HCT116 (cell line): ENCODE data around the gene ARHGEF11. TPM values are rescaled to one million over a fixed set of nuclear protein-coding genes. Genes with fewer than 3 reads are reported as not detected.

Experiments
- ATAC-seq: fragments of 200-7000 bp; cut with Tn5 transposase; 2 replicates; pipeline ENCODE4 v1.9.1; 2020; ENCODE audit warnings: mild to moderate bottlenecking, moderate library complexity
- BruUV-seq: library from RNA; stranded (reverse); fragments of 400-500 nt; replicated peaks from 2 replicates; lab custom pipeline; 2021; lab: Mats Ljungman, UMichigan
- CTCF ChIA-PET: fragments of 300-600 bp; sonication (Branson Sonifier 250); formaldehyde crosslinking; loops from one replicate; lab custom pipeline; 2021; ENCODE audit warnings: antibody characterized with exemption; lab: Charles Lee
- POLR2A ChIA-PET: fragments of 300-600, 350-600 bp; sonication (Branson Sonifier 250); formaldehyde crosslinking; loops from one replicate; lab custom pipeline; 2021; ENCODE audit warnings: antibody characterized with exemption; lab: Charles Lee
- RAD21 ChIA-PET, 2 experiments: fragments of 300-600 bp; sonication (Branson Sonifier 250); formaldehyde crosslinking; loops; one replicate each; lab custom pipeline; 2023; ENCODE audit warnings: low total read pairs in 2 of 2; ENCODE audit not compliant: uncharacterized antibody in 2 of 2, unreplicated experiment in 2 of 2, low non-redundant PET in 1 of 2; lab: Charles Lee
- DNase-seq: peaks from one replicate; pipeline ENCODE4 v3.0.0-alpha.2; 2010; ENCODE audit warnings: low read depth, low spot score
- H2AFZ ChIP-seq: fragments of 200-600 bp; shearing (Covaris generic), sonication (generic); 2 replicates; pipeline ENCODE4 v1.6.1; 2017; ENCODE audit warnings: low read depth, mixed run types, mixed read lengths, antibody characterized with exemption, low read length; ENCODE audit not compliant: poor library complexity, severe bottlenecking
- H3K27ac ChIP-seq: 2 replicates; pipeline ENCODE4 v1.5.1; 2012; ENCODE audit warnings: low read depth, low read length
- H3K27me3 ChIP-seq: fragments of 200-600 bp; sonication (generic); 2 replicates; pipeline ENCODE4 v1.6.1; 2016; ENCODE audit warnings: mixed run types, low read length, mixed read lengths; ENCODE audit not compliant: insufficient read depth
- H3K36me3 ChIP-seq, 2 experiments: fragments of 200-500 bp in 1 of 2; fragments of 200-600 bp in 1 of 2; sonication (Bioruptor generic) in 1 of 2; sonication (generic) in 1 of 2; 2 replicates each; pipeline versions ENCODE4 v1.5.1 to v1.6.1; 2014 to 2016; ENCODE audit warnings: low read length in 2 of 2, inconsistent platforms in 1 of 2, mixed read lengths in 1 of 2, mixed run types in 1 of 2; ENCODE audit not compliant: insufficient read depth in 2 of 2, control insufficient read depth in 1 of 2
- H3K4me1 ChIP-seq, 2 experiments: fragments of 200-600 bp in 1 of 2; sonication (generic) in 1 of 2; 2 replicates each; pipeline versions ENCODE4 v1.5.1 to v1.6.1; 2012 to 2017; ENCODE audit warnings: low read length in 2 of 2, inconsistent platforms in 1 of 2, mild to moderate bottlenecking in 1 of 2, mixed read lengths in 1 of 2, mixed run types in 1 of 2, moderate library complexity in 1 of 2; ENCODE audit not compliant: insufficient read depth in 2 of 2, control insufficient read depth in 1 of 2
- H3K4me2 ChIP-seq: fragments of 200-600 bp; sonication (generic); 2 replicates; pipeline ENCODE4 v1.6.1; 2017; ENCODE audit warnings: mixed run types, low read length, mixed read lengths
- H3K4me3 ChIP-seq, 2 experiments: fragments of 200-600 bp in 1 of 2; sonication (generic) in 1 of 2; replicated peaks in 1 of 2; 2 replicates each; pipeline ENCODE4 v1.5.1; 2011 to 2016; ENCODE audit warnings: low read length in 2 of 2, control low read depth in 1 of 2, low read depth in 1 of 2, mild to moderate bottlenecking in 1 of 2, mixed read lengths in 1 of 2, mixed run types in 1 of 2
- H3K79me2 ChIP-seq: fragments of 200-600 bp; sonication (generic); 2 replicates; pipeline ENCODE4 v1.6.1; 2017; ENCODE audit warnings: mild to moderate bottlenecking, mixed run types, low read length, moderate library complexity, mixed read lengths; ENCODE audit not compliant: insufficient read depth
- H3K9ac ChIP-seq: fragments of 200-600 bp; sonication (generic); 2 replicates; pipeline ENCODE4 v1.6.1; 2016; ENCODE audit warnings: low read length, mixed read lengths
- H3K9me2 ChIP-seq: fragments of 200-600 bp; sonication (generic), shearing (Covaris generic); 2 replicates; pipeline ENCODE4 v1.6.1; 2017; ENCODE audit warnings: mixed run types, mild to moderate bottlenecking, moderate library complexity; ENCODE audit not compliant: insufficient read depth
- H3K9me3 ChIP-seq, 2 experiments: fragments of 200-500 bp in 1 of 2; fragments of 200-600 bp in 1 of 2; sonication (Bioruptor generic) in 1 of 2; sonication (generic) in 1 of 2; 2 replicates each; pipeline ENCODE4 v1.6.1; 2014 to 2017; ENCODE audit warnings: low read length in 2 of 2, mixed read lengths in 2 of 2, inconsistent platforms in 1 of 2, low read depth in 1 of 2, mild to moderate bottlenecking in 1 of 2, mixed run types in 1 of 2, moderate library complexity in 1 of 2; ENCODE audit not compliant: control insufficient read depth in 1 of 2, insufficient read depth in 1 of 2
- H4K20me1 ChIP-seq: fragments of 200-600 bp; sonication (generic), shearing (Covaris generic); 2 replicates; pipeline ENCODE4 v1.6.1; 2017; ENCODE audit warnings: mixed run types, mild to moderate bottlenecking, moderate library complexity; ENCODE audit not compliant: insufficient read depth
- ATF3 ChIP-seq: IDR thresholded peaks from 2 replicates; pipeline ENCODE4 v1.6.1; 2012
- CBX3 ChIP-seq: IDR thresholded peaks from 2 replicates; pipeline ENCODE4 v1.6.1; 2012; ENCODE audit warnings: low read depth
- CEBPB ChIP-seq: IDR thresholded peaks from 2 replicates; pipeline ENCODE4 v1.6.1; 2012; ENCODE audit warnings: low read depth
- CTCF ChIP-seq, 3 experiments: fragments of 200-600 bp in 1 of 3; sonication (generic) in 1 of 3; IDR thresholded peaks in 2 of 3; conservative IDR thresholded peaks in 1 of 3; 2 replicates each; pipeline ENCODE4 v1.5.1; 2012 to 2017; ENCODE audit warnings: low read depth in 2 of 3, low read length in 2 of 3, antibody characterized with exemption in 1 of 3, borderline replicate concordance in 1 of 3, control low read depth in 1 of 3, mild to moderate bottlenecking in 1 of 3, mixed read lengths in 1 of 3, mixed run types in 1 of 3, moderate library complexity in 1 of 3; ENCODE audit not compliant: insufficient read depth in 1 of 3
- ELF1 ChIP-seq: IDR thresholded peaks from 2 replicates; pipeline ENCODE4 v1.6.1; 2012; ENCODE audit warnings: low read depth, borderline replicate concordance
- EZH2phosphoT487 ChIP-seq: fragments of 200-600 bp; IDR thresholded peaks from 2 replicates; pipeline ENCODE4 v1.6.1; 2018; ENCODE audit warnings: antibody characterized with exemption, borderline replicate concordance
- JUND ChIP-seq: IDR thresholded peaks from 2 replicates; pipeline ENCODE4 v1.6.1; 2012
- POLR2A ChIP-seq: IDR thresholded peaks from 2 replicates; pipeline ENCODE4 v1.7.0; 2011; ENCODE audit warnings: borderline replicate concordance; ENCODE audit not compliant: insufficient read depth, insufficient read length; ENCODE audit errors: extremely low read depth
- RAD21 ChIP-seq: IDR thresholded peaks from 2 replicates; pipeline ENCODE4 v1.6.1; 2012; ENCODE audit warnings: low read depth, mild to moderate bottlenecking
- ZBTB33 ChIP-seq: IDR thresholded peaks from 2 replicates; pipeline ENCODE4 v1.6.1; 2011; ENCODE audit warnings: mild to moderate bottlenecking, low read length, moderate library complexity; ENCODE audit not compliant: insufficient replicate concordance; ENCODE audit errors: extremely low read depth
- ZNF274 ChIP-seq: fragments of 200-500 bp; sonication (Bioruptor generic); IDR thresholded peaks from 2 replicates; pipeline ENCODE4 v1.6.1; 2014; ENCODE audit warnings: mild to moderate bottlenecking, low read depth, low read length, inconsistent platforms
- intact Hi-C: fragments of 100-400 bp; cut with micrococcal nuclease; formaldehyde crosslinking; loops from 2 replicates; pipeline ENCODE4 v1.10.0; 2022
- total RNA-seq: library from RNA; stranded (reverse); gene quantifications from one replicate; pipeline ENCODE4 v1.2.1, GENCODE V29; 2021; ENCODE audit not compliant: unreplicated experiment

ARHGEF11 gene
- total RNA-seq, 1 experiment from 2014 or later, result 28.9 TPM

DNA sequence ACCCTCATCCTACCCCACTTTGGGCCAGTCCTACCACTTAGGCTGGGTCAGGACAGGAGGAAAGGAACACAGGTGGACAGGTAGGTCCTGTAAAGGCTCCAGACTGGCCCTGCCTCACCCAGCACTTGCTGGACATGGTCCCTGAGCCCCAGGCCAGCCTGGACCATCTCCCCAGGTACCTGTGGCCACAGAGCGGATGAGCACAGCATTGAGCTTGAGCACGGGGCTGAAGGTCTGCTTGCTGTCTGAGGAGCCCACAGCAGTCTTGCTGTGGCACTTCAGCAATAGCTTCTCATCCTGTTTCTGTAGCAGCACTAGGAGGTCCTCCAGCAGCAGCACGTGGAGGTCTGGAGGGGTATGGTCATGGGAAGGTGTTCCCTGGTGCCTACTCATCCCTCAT lies 101.8 kb downstream of the ARHGEF11 start:
- RAD21 ChIA-PET, result no interaction called here
- H3K79me2 ChIP-seq, result no peaks in the 10 kb centered on the region
- intact Hi-C loops, result no loop called here
- peaks cover 19 to 23% of the 10 kb centered on the region in 2 experiments for H3K36me3 ChIP-seq
- DNase-seq, result no peak
- TF ChIP-seq CTCF (IDR thresholded peaks at IDR 0.05 in 2 of 3, conservative IDR thresholded peaks at IDR 0.05 in 1 of 3; ENCODE audit: borderline replicate concordance in 1 of 3, insufficient read depth in 1 of 3, low read depth in 2 of 3, low read length in 2 of 3) (no peak), CEBPB (no peak), EZH2phosphoT487 (no peak), JUND (no peak), ZNF274 (no peak), RAD21 (no peak), ELF1 (no peak)
- H3K9me3 ChIP-seq, result no peaks in the 10 kb centered on the region
- no peaks in the 10 kb centered on the region for H3K27me3 ChIP-seq
- H3K4me1 ChIP-seq, result peaks cover 0 to 7% of the 10 kb centered on the region in 2 experiments; a peak in 1 of 4 replicates
- H3K9me2 ChIP-seq, result no peaks in the 10 kb centered on the region
- H4K20me1 ChIP-seq, result no peaks in the 10 kb centered on the region
- H3K4me3 ChIP-seq, result no peak overlapping the region
- no peak overlapping the region for H2AFZ ChIP-seq
- no peak overlapping the region for H3K9ac ChIP-seq
- H3K4me2 ChIP-seq, result no peak overlapping the region
- ATAC-seq, result no peak
- POLR2A ChIA-PET, result no interaction called here
- H3K27ac ChIP-seq, result no peak overlapping the region
- no TSS peak for BruUV-seq
- CTCF ChIA-PET, result no interaction called here

GRCh38 chr1:156942576-156942975 lies 103.0 kb downstream of the ARHGEF11 start:
- ChIA-PET CTCF (no interaction called here), RAD21 (no interaction called here)
- no TSS peak for BruUV-seq
- DNase-seq (no peak), ATAC-seq (no peak)
- Histone ChIP-seq H2AFZ (no peak overlapping the region), H3K27ac (no peak overlapping the region), H3K9me3 (no peaks in the 10 kb centered on the region), H3K79me2 (no peaks in the 10 kb centered on the region), H3K36me3 (peaks cover 19 to 23% of the 10 kb centered on the region in 2 experiments), H3K9me2 (no peaks in the 10 kb centered on the region)
- no peak for TF ChIP-seq CBX3
- no peak for TF ChIP-seq ZNF274
- TF ChIP-seq POLR2A, result no peak
- no peak for TF ChIP-seq ELF1
- no peak for TF ChIP-seq ZBTB33
- TF ChIP-seq ATF3, result no peak
- TF ChIP-seq, all 23 proteins: peak for 0
- H3K9ac ChIP-seq, result no peak overlapping the region
- peaks cover 0 to 7% of the 10 kb centered on the region in 2 experiments; a peak in 1 of 4 replicates for H3K4me1 ChIP-seq
- H4K20me1 ChIP-seq, result no peaks in the 10 kb centered on the region
- no peak overlapping the region for H3K4me3 ChIP-seq
- H3K4me2 ChIP-seq, result no peak overlapping the region
- intact Hi-C loops, result no loop called here
- POLR2A ChIA-PET, result no interaction called here
- H3K27me3 ChIP-seq, result no peaks in the 10 kb centered on the region
